Ascending aorta (tissue), 2 donors: ENCODE data around the gene E2F7. TPM values are rescaled to one million over a fixed set of nuclear protein-coding genes. Genes with fewer than 3 reads are reported as not detected.

Experiments
- DNase-seq, 2 donors: peaks; one replicate each; pipeline ENCODE4 v3.0.0-alpha.2; 2019; ENCODE audit warnings: low spot score in 2 of 2
- H3K27ac ChIP-seq, 2 donors: fragments of 200-600 bp; sonication (generic); one replicate each; pipeline ENCODE4 v1.5.1; 2016 to 2017; ENCODE audit warnings: mild to moderate bottlenecking in 1 of 2
- H3K27me3 ChIP-seq: fragments of 200-600 bp; sonication (generic); one replicate; pipeline ENCODE4 v1.5.1; 2017
- H3K36me3 ChIP-seq, 2 donors: fragments of 200-600 bp; sonication (generic); one replicate each; pipeline ENCODE4 v1.5.1; 2016
- H3K4me1 ChIP-seq, 2 donors: fragments of 200-600 bp; sonication (generic); one replicate each; pipeline ENCODE4 v1.5.1; 2016 to 2017; ENCODE audit warnings: mild to moderate bottlenecking in 1 of 2
- H3K4me3 ChIP-seq, 2 donors: fragments of 200-600 bp; sonication (generic); one replicate each; pipeline ENCODE4 v1.5.1; 2016 to 2017; ENCODE audit warnings: mild to moderate bottlenecking in 1 of 2
- H3K9me3 ChIP-seq, 2 donors: fragments of 200-600 bp; sonication (generic); one replicate each; pipeline ENCODE4 v1.5.1; 2016
- CTCF ChIP-seq, 3 experiments: fragments of 200-600 bp in 2 of 3; fragments of 450-650 bp in 1 of 3; sonication (generic) in 2 of 3; IDR thresholded peaks; one replicate each; pipeline ENCODE4 v1.5.1; 2016 to 2019; ENCODE audit warnings: antibody characterized with exemption in 3 of 3, mild to moderate bottlenecking in 1 of 3, moderate library complexity in 1 of 3
- intact Hi-C: fragments of 100-400 bp; cut with DNase I; formaldehyde crosslinking; loops from one replicate; pipeline ENCODE4 v1.15.1; 2023
- total RNA-seq: library from RNA; depleted of rRNA; stranded (reverse); fragments of >200 nt; gene quantifications from one replicate; pipeline ENCODE4 v1.1.0, GENCODE V29; 2016

The E2F7 gene
- total RNA-seq, 1 donor from 2014 or later, result not detected

GRCh38 chr12:76997011-76997780, 68.2 kb downstream of the E2F7 start:
- no peak for DNase-seq
- TF ChIP-seq CTCF (IDR thresholded peaks at IDR 0.05), result no peak
- Histone ChIP-seq H3K36me3 (no peaks in the 10 kb centered on the region), H3K27me3 (no peaks in the 10 kb centered on the region), H3K9me3 (no peaks in the 10 kb centered on the region), H3K4me1 (no peaks in the 10 kb centered on the region), H3K4me3 (no peak overlapping the region), H3K27ac (no peak overlapping the region)
- intact Hi-C loops, result no loop called here

DNA sequence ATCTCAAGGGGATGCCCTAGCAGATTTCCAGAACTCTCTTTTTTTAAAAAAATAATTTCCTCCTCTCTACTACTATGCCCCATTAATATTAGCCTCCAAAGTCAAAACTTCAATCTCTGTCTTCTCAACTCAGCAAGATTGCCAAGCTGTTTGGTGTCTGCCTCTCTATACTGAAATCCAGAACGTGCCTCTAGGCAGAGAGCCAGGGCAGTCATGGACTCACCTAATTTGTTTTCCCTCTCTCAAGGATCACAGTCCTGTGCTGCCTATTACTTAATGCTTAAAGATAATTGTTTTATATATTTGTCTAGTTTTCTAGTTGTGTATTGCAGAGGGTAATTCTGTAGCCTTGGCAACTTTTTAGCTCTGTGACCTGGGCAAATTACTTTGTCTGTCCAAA, 74.7 kb downstream of the E2F7 start:
- no peaks in the 10 kb centered on the region for H3K36me3 ChIP-seq
- TF ChIP-seq CTCF (IDR thresholded peaks at IDR 0.05), result no peak
- no peaks in the 10 kb centered on the region for H3K27me3 ChIP-seq
- no peak overlapping the region for H3K4me3 ChIP-seq
- intact Hi-C loops, result no loop called here
- no peaks in the 10 kb centered on the region for H3K4me1 ChIP-seq
- no peak for DNase-seq
- peaks cover 0 to 4% of the 10 kb centered on the region in 2 donors for H3K9me3 ChIP-seq
- no peak overlapping the region for H3K27ac ChIP-seq

- Histone ChIP-seq H3K4me3 (no peak overlapping the region), H3K27me3 (no peaks in the 10 kb centered on the region), H3K9me3 (peaks cover 0 to 26% of the 10 kb centered on the region in 2 donors), H3K4me1 (no peaks in the 10 kb centered on the region), H3K36me3 (no peaks in the 10 kb centered on the region), H3K27ac (no peak overlapping the region)
- DNase-seq, result no peak
- intact Hi-C loops, result no loop called here
- no peak for TF ChIP-seq CTCF (IDR thresholded peaks at IDR 0.05)
Observed at GRCh38 chr12:76984566-76984965, 80.8 kb downstream of the E2F7 start.

GRCh38 chr12:76983420-76983819, 81.9 kb downstream of the E2F7 start:
- intact Hi-C loops, result no loop called here
- DNase-seq, result no peak
- no peak for TF ChIP-seq CTCF (IDR thresholded peaks at IDR 0.05)
- no peak overlapping the region for H3K27ac ChIP-seq
- H3K4me3 ChIP-seq, result no peak overlapping the region
- H3K36me3 ChIP-seq, result no peaks in the 10 kb centered on the region
- H3K27me3 ChIP-seq, result no peaks in the 10 kb centered on the region
- no peaks in the 10 kb centered on the region for H3K4me1 ChIP-seq
- peaks cover 0 to 26% of the 10 kb centered on the region in 2 donors for H3K9me3 ChIP-seq

- intact Hi-C loops, result no loop called here
- TF ChIP-seq CTCF (IDR thresholded peaks at IDR 0.05), result no peak
- Histone ChIP-seq H3K4me1 (no peaks in the 10 kb centered on the region), H3K4me3 (no peak overlapping the region), H3K27ac (no peak overlapping the region), H3K27me3 (no peaks in the 10 kb centered on the region), H3K36me3 (no peaks in the 10 kb centered on the region), H3K9me3 (peaks cover 0 to 26% of the 10 kb centered on the region in 2 donors)
- DNase-seq, result no peak
Observed at GRCh38 chr12:76980196-76980595, 85.2 kb downstream of the E2F7 start.
